Liver (tissue), 9 donors: ENCODE measurements around the gene GALR2. TPM values are rescaled to one million over a fixed set of nuclear protein-coding genes. Genes with fewer than 3 reads are reported as not detected.

Experiments used
- DNase-seq: peaks from one replicate; pipeline ENCODE4 v3.0.0-alpha.2; 2017; ENCODE audit warnings: low spot score
- H3K27ac ChIP-seq, 2 donors: one replicate each; pipeline ENCODE4 v1.7.0; 2013; ENCODE audit warnings: inconsistent platforms in 2 of 2, low read length in 2 of 2, control low read depth in 1 of 2, low read depth in 1 of 2, mild to moderate bottlenecking in 1 of 2
- H3K27me3 ChIP-seq, 4 donors: one replicate each; pipeline versions ENCODE4 v1.6.1 to v1.7.0; 2013; ENCODE audit warnings: low read length in 3 of 4, inconsistent platforms in 1 of 4, mild to moderate bottlenecking in 1 of 4, moderate library complexity in 1 of 4; ENCODE audit not compliant: control insufficient read depth in 4 of 4, insufficient read depth in 4 of 4
- H3K36me3 ChIP-seq, 4 donors: one replicate each; pipeline versions ENCODE4 v1.6.1 to v1.7.0; 2013; ENCODE audit warnings: low read length in 3 of 4, mild to moderate bottlenecking in 3 of 4, low read depth in 1 of 4, moderate library complexity in 1 of 4; ENCODE audit not compliant: control insufficient read depth in 4 of 4, insufficient read depth in 3 of 4
- H3K4me1 ChIP-seq, 4 donors: one replicate each; pipeline versions ENCODE4 v1.6.1 to v1.7.0; 2013; ENCODE audit warnings: low read length in 3 of 4, mild to moderate bottlenecking in 3 of 4, moderate library complexity in 1 of 4; ENCODE audit not compliant: control insufficient read depth in 4 of 4, insufficient read depth in 4 of 4
- H3K4me3 ChIP-seq, 3 donors: one replicate each; pipeline versions ENCODE4 v1.6.1 to v1.7.0; 2013; ENCODE audit warnings: low read length in 3 of 3, control low read depth in 1 of 3, low read depth in 1 of 3, mild to moderate bottlenecking in 1 of 3
- H3K9ac ChIP-seq, 2 donors: one replicate each; pipeline ENCODE4 v1.7.0; 2013; ENCODE audit warnings: low read length in 2 of 2, mild to moderate bottlenecking in 2 of 2, moderate library complexity in 2 of 2, control low read depth in 1 of 2, low read depth in 1 of 2
- H3K9me3 ChIP-seq, 4 donors: one replicate each; pipeline versions ENCODE4 v1.6.1 to v1.7.0; 2013; ENCODE audit warnings: low read length in 3 of 4; ENCODE audit not compliant: control insufficient read depth in 4 of 4
- ATF3 ChIP-seq: IDR thresholded peaks from 2 replicates; pipeline ENCODE4 v1.6.1; 2016; ENCODE audit warnings: antibody characterized with exemption
- EGR1 ChIP-seq, 2 donors: IDR thresholded peaks; 2 replicates each; pipeline ENCODE4 v1.6.1; 2016 to 2018; ENCODE audit warnings: antibody characterized with exemption in 2 of 2, low read depth in 2 of 2
- FOXA1 ChIP-seq: IDR thresholded peaks from 2 replicates; pipeline ENCODE4 v1.6.1; 2016; ENCODE audit warnings: antibody characterized with exemption
- FOXA2 ChIP-seq: IDR thresholded peaks from 2 replicates; pipeline ENCODE4 v1.6.1; 2016; ENCODE audit warnings: antibody characterized with exemption
- GABPA ChIP-seq, 2 donors: IDR thresholded peaks in 1 of 2; conservative IDR thresholded peaks in 1 of 2; 2 replicates each; pipeline ENCODE4 v1.6.1; 2016; ENCODE audit warnings: antibody characterized with exemption in 2 of 2, mild to moderate bottlenecking in 1 of 2, moderate library complexity in 1 of 2
- HNF4A ChIP-seq, 2 donors: conservative IDR thresholded peaks; 2 replicates each; pipeline ENCODE4 v1.6.1; 2016; ENCODE audit warnings: antibody characterized with exemption in 2 of 2, mild to moderate bottlenecking in 2 of 2
- HNF4G ChIP-seq: IDR thresholded peaks from 2 replicates; pipeline ENCODE4 v1.6.1; 2016; ENCODE audit warnings: antibody characterized with exemption
- JUND ChIP-seq, 2 donors: IDR thresholded peaks; 2 replicates each; pipeline ENCODE4 v1.6.1; 2016; ENCODE audit warnings: antibody characterized with exemption in 2 of 2
- MAX ChIP-seq: IDR thresholded peaks from 2 replicates; pipeline ENCODE4 v1.6.1; 2016; ENCODE audit warnings: antibody characterized with exemption
- NR2F2 ChIP-seq: IDR thresholded peaks from 2 replicates; pipeline ENCODE4 v1.6.1; 2016; ENCODE audit warnings: antibody characterized with exemption
- RAD21 ChIP-seq, 2 donors: IDR thresholded peaks; 2 replicates each; pipeline ENCODE4 v1.6.1; 2016; ENCODE audit warnings: antibody characterized with exemption in 2 of 2, mild to moderate bottlenecking in 2 of 2
- RXRA ChIP-seq, 2 donors: IDR thresholded peaks; 2 replicates each; pipeline ENCODE4 v1.6.1; 2017 to 2018; ENCODE audit warnings: antibody characterized with exemption in 2 of 2, mild to moderate bottlenecking in 1 of 2
- SP1 ChIP-seq: IDR thresholded peaks from 2 replicates; pipeline ENCODE4 v1.6.1; 2018; ENCODE audit warnings: antibody characterized with exemption, mild to moderate bottlenecking
- TAF1 ChIP-seq: conservative IDR thresholded peaks from 2 replicates; pipeline ENCODE4 v1.6.1; 2016; ENCODE audit warnings: antibody characterized with exemption, mild to moderate bottlenecking
- YY1 ChIP-seq: IDR thresholded peaks from 2 replicates; pipeline ENCODE4 v1.6.1; 2016; ENCODE audit warnings: antibody characterized with exemption, mild to moderate bottlenecking
- WGBS: extraction: QIAGEN DNeasy Blood & Tissue Kit; methylation state at CpG from one replicate; pipeline ENCODE4 v1.1.7; 2013; 5-methylcytosine and 5-hydroxymethylcytosine counted together
- polyA plus RNA-seq, 2 donors: library from polyadenylated mRNA; stranded (reverse) in 1 of 2; unstranded in 1 of 2; fragments of 200-250 nt in 1 of 2; fragments of >200 nt in 1 of 2; fragmentation: Nextera tagmentation in 1 of 2; extraction: Ambion mirVana in 1 of 2; gene quantifications; one replicate each; pipeline versions ENCODE4 v1.2.1 to v1.2.3, GENCODE V29; 2013 to 2015
- total RNA-seq, 2 donors: library from RNA; depleted of rRNA; stranded (reverse); fragments of >200 nt; gene quantifications; one replicate each; pipeline ENCODE4 v1.2.3, GENCODE V29; 2014
- TF ChIP-seq, protein P1 (sequence below): fragments of 150-350 bp; IDR thresholded peaks from 2 replicates; pipeline ENCODE4 v1.5.1; 2017; ENCODE audit warnings: improper control_type of control experiment, low read depth, low read length; ENCODE audit not compliant: missing input control
- TF ChIP-seq, protein P2 (sequence below): IDR thresholded peaks from 2 replicates; pipeline ENCODE4 v1.6.1; 2016; ENCODE audit warnings: antibody characterized with exemption
- TF ChIP-seq, protein P3 (sequence below): IDR thresholded peaks from 2 replicates; pipeline ENCODE4 v1.6.1; 2016; ENCODE audit warnings: antibody characterized with exemption, mild to moderate bottlenecking
- donor health status: healthy.
- donor health status: healthy.
- donor health status: healthy.
- donor health status: healthy.
- donor health status: healthy.

Gene GALR2
- under 1 TPM in 1 of 2 donors, not detected in 1; 0.08 TPM for total RNA-seq
- under 1 TPM; 0.14 to 0.22 TPM for polyA plus RNA-seq

DNA sequence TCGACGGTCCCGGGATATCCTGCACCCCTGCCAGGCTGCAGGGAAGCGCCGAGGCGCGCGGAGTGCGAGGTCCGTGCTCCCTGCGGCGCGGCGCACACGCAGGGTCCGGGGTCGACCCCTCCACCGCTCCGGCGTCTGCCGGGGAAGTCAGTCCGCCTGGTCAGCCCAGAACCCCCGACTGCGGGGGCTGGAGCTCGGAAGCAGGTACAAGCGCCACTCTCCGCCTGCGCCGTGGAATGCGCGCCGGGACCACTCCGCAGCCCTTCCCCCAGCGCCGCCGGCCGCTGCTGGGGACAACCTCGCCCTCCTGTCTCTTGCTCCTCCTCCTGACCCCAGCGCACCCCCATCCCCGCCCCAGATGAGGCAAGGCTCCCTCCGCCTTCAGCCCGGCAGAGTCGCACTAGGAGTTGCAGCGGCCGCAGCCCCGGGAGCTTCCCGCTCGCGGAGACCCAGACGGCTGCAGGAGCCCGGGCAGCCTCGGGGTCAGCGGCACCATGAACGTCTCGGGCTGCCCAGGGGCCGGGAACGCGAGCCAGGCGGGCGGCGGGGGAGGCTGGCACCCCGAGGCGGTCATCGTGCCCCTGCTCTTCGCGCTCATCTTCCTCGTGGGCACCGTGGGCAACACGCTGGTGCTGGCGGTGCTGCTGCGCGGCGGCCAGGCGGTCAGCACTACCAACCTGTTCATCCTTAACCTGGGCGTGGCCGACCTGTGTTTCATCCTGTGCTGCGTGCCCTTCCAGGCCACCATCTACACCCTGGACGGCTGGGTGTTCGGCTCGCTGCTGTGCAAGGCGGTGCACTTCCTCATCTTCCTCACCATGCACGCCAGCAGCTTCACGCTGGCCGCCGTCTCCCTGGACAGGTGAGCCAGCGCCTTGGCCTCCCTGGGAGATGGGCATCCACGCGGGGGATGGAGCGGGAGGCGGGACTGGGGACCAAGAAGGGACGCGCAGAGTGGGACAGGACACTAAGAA, at the start of gene GALR2:
GALR2 (plus strand) TSS at position 392 of the 974 bp plus-strand sequence; CDS start at position 495, 103 bp downstream.
- H3K27me3 ChIP-seq, result peaks cover 0 to 20% (median 9%) of the 10 kb centered on the region in 4 donors

More for the DNA sequence above, at the start of gene GALR2:
- TF ChIP-seq ATF3 (no peak), HNF4G (no peak), JUND (IDR thresholded peaks at IDR 0.05) (no peak), MAX (no peak), EGR1 (IDR thresholded peaks at IDR 0.05; ENCODE audit: low read depth in 2 of 2) (no peak), RXRA (IDR thresholded peaks at IDR 0.05) (no peak), NR2F2 (no peak), TAF1 (no peak), GABPA (IDR thresholded peaks at IDR 0.05 in 1 of 2, conservative IDR thresholded peaks at IDR 0.05 in 1 of 2) (no peak), RAD21 (IDR thresholded peaks at IDR 0.05) (no peak), FOXA1 (no peak), YY1 (no peak), FOXA2 (no peak), HNF4A (conservative IDR thresholded peaks at IDR 0.05) (no peak), SP1 (no peak)
- TF ChIP-seq, protein P1, sequence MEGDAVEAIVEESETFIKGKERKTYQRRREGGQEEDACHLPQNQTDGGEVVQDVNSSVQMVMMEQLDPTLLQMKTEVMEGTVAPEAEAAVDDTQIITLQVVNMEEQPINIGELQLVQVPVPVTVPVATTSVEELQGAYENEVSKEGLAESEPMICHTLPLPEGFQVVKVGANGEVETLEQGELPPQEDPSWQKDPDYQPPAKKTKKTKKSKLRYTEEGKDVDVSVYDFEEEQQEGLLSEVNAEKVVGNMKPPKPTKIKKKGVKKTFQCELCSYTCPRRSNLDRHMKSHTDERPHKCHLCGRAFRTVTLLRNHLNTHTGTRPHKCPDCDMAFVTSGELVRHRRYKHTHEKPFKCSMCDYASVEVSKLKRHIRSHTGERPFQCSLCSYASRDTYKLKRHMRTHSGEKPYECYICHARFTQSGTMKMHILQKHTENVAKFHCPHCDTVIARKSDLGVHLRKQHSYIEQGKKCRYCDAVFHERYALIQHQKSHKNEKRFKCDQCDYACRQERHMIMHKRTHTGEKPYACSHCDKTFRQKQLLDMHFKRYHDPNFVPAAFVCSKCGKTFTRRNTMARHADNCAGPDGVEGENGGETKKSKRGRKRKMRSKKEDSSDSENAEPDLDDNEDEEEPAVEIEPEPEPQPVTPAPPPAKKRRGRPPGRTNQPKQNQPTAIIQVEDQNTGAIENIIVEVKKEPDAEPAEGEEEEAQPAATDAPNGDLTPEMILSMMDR, result no peak
- TF ChIP-seq, protein P2, sequence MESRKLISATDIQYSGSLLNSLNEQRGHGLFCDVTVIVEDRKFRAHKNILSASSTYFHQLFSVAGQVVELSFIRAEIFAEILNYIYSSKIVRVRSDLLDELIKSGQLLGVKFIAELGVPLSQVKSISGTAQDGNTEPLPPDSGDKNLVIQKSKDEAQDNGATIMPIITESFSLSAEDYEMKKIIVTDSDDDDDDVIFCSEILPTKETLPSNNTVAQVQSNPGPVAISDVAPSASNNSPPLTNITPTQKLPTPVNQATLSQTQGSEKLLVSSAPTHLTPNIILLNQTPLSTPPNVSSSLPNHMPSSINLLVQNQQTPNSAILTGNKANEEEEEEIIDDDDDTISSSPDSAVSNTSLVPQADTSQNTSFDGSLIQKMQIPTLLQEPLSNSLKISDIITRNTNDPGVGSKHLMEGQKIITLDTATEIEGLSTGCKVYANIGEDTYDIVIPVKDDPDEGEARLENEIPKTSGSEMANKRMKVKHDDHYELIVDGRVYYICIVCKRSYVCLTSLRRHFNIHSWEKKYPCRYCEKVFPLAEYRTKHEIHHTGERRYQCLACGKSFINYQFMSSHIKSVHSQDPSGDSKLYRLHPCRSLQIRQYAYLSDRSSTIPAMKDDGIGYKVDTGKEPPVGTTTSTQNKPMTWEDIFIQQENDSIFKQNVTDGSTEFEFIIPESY, result no peak
- TF ChIP-seq, protein P3, sequence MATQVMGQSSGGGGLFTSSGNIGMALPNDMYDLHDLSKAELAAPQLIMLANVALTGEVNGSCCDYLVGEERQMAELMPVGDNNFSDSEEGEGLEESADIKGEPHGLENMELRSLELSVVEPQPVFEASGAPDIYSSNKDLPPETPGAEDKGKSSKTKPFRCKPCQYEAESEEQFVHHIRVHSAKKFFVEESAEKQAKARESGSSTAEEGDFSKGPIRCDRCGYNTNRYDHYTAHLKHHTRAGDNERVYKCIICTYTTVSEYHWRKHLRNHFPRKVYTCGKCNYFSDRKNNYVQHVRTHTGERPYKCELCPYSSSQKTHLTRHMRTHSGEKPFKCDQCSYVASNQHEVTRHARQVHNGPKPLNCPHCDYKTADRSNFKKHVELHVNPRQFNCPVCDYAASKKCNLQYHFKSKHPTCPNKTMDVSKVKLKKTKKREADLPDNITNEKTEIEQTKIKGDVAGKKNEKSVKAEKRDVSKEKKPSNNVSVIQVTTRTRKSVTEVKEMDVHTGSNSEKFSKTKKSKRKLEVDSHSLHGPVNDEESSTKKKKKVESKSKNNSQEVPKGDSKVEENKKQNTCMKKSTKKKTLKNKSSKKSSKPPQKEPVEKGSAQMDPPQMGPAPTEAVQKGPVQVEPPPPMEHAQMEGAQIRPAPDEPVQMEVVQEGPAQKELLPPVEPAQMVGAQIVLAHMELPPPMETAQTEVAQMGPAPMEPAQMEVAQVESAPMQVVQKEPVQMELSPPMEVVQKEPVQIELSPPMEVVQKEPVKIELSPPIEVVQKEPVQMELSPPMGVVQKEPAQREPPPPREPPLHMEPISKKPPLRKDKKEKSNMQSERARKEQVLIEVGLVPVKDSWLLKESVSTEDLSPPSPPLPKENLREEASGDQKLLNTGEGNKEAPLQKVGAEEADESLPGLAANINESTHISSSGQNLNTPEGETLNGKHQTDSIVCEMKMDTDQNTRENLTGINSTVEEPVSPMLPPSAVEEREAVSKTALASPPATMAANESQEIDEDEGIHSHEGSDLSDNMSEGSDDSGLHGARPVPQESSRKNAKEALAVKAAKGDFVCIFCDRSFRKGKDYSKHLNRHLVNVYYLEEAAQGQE, result no peak
- Histone ChIP-seq H3K4me3 (no peak within 1 kb of the TSS), H3K27ac (no peak within 1 kb of the TSS), H3K9ac (no peak within 1 kb of the TSS), H3K36me3 (no peaks in the 10 kb centered on the region), H3K4me1 (peaks cover 14 to 57% (median 26%) of the 10 kb centered on the region in 4 donors), H3K9me3 (no peaks in the 10 kb centered on the region)
- 5% methylated on average over 92 of the region's 92 CpGs for WGBS
- no peak for DNase-seq
